Gastrocnemius medialis (tissue), 4 donors: ENCODE results near the gene ACAA2. TPM values are rescaled to one million over a fixed set of nuclear protein-coding genes. Genes with fewer than 3 reads are reported as not detected.
"Not testable (repeated sequence)": the region's sequence is repeated elsewhere in the genome, so short reads cannot be mapped to it uniquely, and the experiment has no call there.

Experiments used
- ATAC-seq, 2 donors: fragments of 150-250 bp; one replicate each; pipeline ENCODE4 v1.9.1; 2016
- DNase-seq, 2 donors: peaks; one replicate each; pipeline ENCODE4 v3.0.0-alpha.2; 2019
- H3K27ac ChIP-seq, 4 donors: fragments of 200-600 bp; sonication (generic); 1 replicate in 1 of 4; 2 replicates in 3 of 4; pipeline ENCODE4 v1.5.1; 2016 to 2018; ENCODE audit warnings: mild to moderate bottlenecking in 2 of 4, moderate library complexity in 1 of 4
- H3K27me3 ChIP-seq, 3 donors: fragments of 200-600 bp; sonication (generic) in 2 of 3; 1 replicate in 1 of 3; 2 replicates in 2 of 3; pipeline versions ENCODE4 v1.5.1 to v1.6.0; 2016 to 2019; ENCODE audit warnings: mild to moderate bottlenecking in 1 of 3, moderate library complexity in 1 of 3
- H3K36me3 ChIP-seq, 2 donors: fragments of 200-600 bp; sonication (generic) in 1 of 2; one replicate each; pipeline ENCODE4 v1.5.1; 2017 to 2018
- H3K4me1 ChIP-seq, 2 donors: fragments of 200-600 bp; sonication (generic) in 1 of 2; one replicate each; pipeline ENCODE4 v1.5.1; 2016 to 2017; ENCODE audit warnings: mild to moderate bottlenecking in 2 of 2
- H3K4me3 ChIP-seq, 4 donors: fragments of 200-600 bp; sonication (generic) in 3 of 4; 1 replicate in 1 of 4; 2 replicates in 3 of 4; pipeline ENCODE4 v1.5.1; 2016 to 2019; ENCODE audit warnings: mild to moderate bottlenecking in 2 of 4
- H3K9me3 ChIP-seq, 3 donors: fragments of 200-600 bp; sonication (generic) in 2 of 3; 1 replicate in 1 of 3; 2 replicates in 2 of 3; pipeline ENCODE4 v1.5.1; 2016 to 2019
- POLR2A ChIP-seq, 2 donors: fragments of 450-650 bp; IDR thresholded peaks; one replicate each; pipeline ENCODE4 v1.6.1; 2017; ENCODE audit warnings: antibody characterized with exemption in 2 of 2, mild to moderate bottlenecking in 2 of 2, moderate library complexity in 2 of 2
- in situ Hi-C, 4 donors: fragments of 200-750 bp; cut with MboI; loops; one replicate each; pipeline versions ENCODE4 v1.15.0 to v1.8.0; 2017; ENCODE audit warnings: low sequenced_read_pairs in 4 of 4
- intact Hi-C: fragments of 100-400 bp; cut with DNase I; formaldehyde crosslinking; loops from one replicate; pipeline ENCODE4 v1.15.1; 2023; ENCODE audit warnings: low total_unique reads
- total RNA-seq, 4 donors: library from RNA; depleted of rRNA; stranded (reverse); fragments of >200 nt; gene quantifications; one replicate each; pipeline versions ENCODE4 v1.1.0 to v1.2.3, GENCODE V29; 2016
- TF ChIP-seq, protein P1 (sequence below), 5 experiments: fragments of 450-650 bp in 3 of 5; fragments of 200-600 bp in 2 of 5; sonication (generic) in 2 of 5; IDR thresholded peaks in 4 of 5; conservative IDR thresholded peaks in 1 of 5; 1 replicate in 4 of 5; 2 replicates in 1 of 5; pipeline ENCODE4 v1.5.1; 2016 to 2019; ENCODE audit warnings: antibody characterized with exemption in 5 of 5, mild to moderate bottlenecking in 3 of 5, moderate library complexity in 3 of 5

ACAA2 gene
- total RNA-seq, 4 donors from 2014 or later: 73.7 to 95.7 (median 79.6) TPM

DNA sequence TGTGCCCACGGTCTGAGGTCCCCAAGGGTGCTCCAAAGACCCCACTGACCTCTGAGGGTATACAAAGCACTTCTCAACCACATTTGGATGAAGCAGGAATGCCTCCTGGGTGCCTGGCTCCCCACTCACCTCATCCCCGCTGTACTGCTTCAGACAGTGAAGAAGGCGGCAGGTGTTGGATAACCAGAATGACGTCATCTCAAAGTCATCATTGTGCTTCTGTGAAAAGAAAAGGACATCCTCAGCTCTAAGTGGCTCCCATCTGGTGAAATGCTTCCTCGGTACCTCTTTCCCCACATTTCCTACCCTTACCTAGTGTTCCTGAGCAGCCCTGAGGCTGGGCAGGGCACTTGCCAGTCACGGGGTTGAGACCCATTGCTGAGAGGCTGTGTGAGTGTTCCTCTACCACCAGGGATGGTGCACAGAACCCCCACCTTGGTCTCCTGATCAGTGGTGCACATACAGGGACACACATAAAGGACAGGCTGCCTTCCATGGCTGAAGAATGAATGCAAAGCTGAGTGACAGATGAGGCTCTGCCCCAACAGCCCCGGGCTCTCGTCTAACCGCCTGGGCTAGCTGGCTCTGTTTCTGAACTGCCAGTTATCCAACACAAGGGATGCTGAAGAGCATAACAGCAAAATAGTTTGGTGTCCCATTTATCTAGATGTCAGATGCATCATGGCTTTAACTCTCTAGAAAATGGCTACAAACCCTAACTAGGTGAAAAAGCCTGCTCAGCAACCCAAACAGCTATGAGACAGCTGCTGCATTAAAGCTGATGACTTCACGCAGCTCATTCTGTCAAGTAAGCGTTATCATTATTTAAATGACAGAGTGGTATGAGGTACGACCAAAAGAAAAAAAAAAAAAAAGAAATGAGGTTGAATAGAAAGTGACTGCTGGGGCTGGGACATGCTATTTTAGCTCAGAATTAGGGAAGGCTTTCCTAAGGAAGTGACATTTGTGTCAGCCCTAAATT lies 28.2 kb upstream of the ACAA2 start:
- Histone ChIP-seq H3K4me1 (peaks cover 5 to 10% of the 10 kb centered on the region in 2 donors), H3K27me3 (no peaks in the 10 kb centered on the region), H3K27ac (no peak overlapping the region), H3K36me3 (no peaks in the 10 kb centered on the region), H3K9me3 (no peaks in the 10 kb centered on the region), H3K4me3 (no peak overlapping the region)
- DNase-seq: no peak
- no peak for ATAC-seq
- intact Hi-C loops (no loop called here), in situ Hi-C loops (no loop called here)
- TF ChIP-seq, protein P1, sequence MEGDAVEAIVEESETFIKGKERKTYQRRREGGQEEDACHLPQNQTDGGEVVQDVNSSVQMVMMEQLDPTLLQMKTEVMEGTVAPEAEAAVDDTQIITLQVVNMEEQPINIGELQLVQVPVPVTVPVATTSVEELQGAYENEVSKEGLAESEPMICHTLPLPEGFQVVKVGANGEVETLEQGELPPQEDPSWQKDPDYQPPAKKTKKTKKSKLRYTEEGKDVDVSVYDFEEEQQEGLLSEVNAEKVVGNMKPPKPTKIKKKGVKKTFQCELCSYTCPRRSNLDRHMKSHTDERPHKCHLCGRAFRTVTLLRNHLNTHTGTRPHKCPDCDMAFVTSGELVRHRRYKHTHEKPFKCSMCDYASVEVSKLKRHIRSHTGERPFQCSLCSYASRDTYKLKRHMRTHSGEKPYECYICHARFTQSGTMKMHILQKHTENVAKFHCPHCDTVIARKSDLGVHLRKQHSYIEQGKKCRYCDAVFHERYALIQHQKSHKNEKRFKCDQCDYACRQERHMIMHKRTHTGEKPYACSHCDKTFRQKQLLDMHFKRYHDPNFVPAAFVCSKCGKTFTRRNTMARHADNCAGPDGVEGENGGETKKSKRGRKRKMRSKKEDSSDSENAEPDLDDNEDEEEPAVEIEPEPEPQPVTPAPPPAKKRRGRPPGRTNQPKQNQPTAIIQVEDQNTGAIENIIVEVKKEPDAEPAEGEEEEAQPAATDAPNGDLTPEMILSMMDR (IDR thresholded peaks at IDR 0.05 in 4 of 5, conservative IDR thresholded peaks at IDR 0.05 in 1 of 5): no peak
- TF ChIP-seq POLR2A (IDR thresholded peaks at IDR 0.05): no peak

DNA sequence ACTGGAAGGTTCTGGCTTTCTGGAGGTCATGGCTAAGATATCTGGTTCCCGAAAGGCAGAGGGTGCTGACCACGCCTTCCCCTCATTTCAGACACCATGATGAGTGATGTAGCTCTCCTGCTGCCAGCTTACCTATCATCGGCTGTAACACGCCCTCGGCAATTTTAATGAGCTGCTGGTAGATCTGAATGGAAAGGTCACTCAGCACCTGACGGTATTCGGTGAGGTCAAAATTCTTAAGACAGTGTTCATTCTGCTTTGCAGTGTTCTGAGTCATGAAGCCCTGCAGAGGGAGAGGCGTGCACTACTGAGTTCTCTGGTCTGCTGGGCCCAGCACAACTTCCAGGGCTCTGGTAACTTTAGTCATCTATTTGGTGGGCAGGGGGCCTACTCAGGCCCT lies 25.7 kb upstream of the ACAA2 start:
- H3K4me3 ChIP-seq: no peak overlapping the region
- TF ChIP-seq, protein P1 (IDR thresholded peaks at IDR 0.05 in 4 of 5, conservative IDR thresholded peaks at IDR 0.05 in 1 of 5): no peak
- no peak for TF ChIP-seq POLR2A (IDR thresholded peaks at IDR 0.05)
- intact Hi-C loops: no loop called here
- H3K9me3 ChIP-seq: no peaks in the 10 kb centered on the region
- H3K36me3 ChIP-seq: no peaks in the 10 kb centered on the region
- no peak overlapping the region for H3K27ac ChIP-seq
- in situ Hi-C loops: no loop called here
- ATAC-seq: no peak
- no peaks in the 10 kb centered on the region for H3K27me3 ChIP-seq
- no peak for DNase-seq
- peaks cover 2 to 6% of the 10 kb centered on the region in 2 donors for H3K4me1 ChIP-seq

GRCh38 chr18:49838381-49838780 lies 25.0 kb upstream of the ACAA2 start:
- Histone ChIP-seq H3K9me3 (no peaks in the 10 kb centered on the region), H3K36me3 (no peaks in the 10 kb centered on the region), H3K27ac (no peak overlapping the region), H3K27me3 (no peaks in the 10 kb centered on the region), H3K4me3 (no peak overlapping the region), H3K4me1 (no peaks in the 10 kb centered on the region)
- no peak for TF ChIP-seq POLR2A (IDR thresholded peaks at IDR 0.05)
- TF ChIP-seq, protein P1 (IDR thresholded peaks at IDR 0.05 in 4 of 5, conservative IDR thresholded peaks at IDR 0.05 in 1 of 5): no peak
- ATAC-seq (no peak), DNase-seq (no peak)
- intact Hi-C loops: no loop called here
- in situ Hi-C loops: no loop called here

DNA sequence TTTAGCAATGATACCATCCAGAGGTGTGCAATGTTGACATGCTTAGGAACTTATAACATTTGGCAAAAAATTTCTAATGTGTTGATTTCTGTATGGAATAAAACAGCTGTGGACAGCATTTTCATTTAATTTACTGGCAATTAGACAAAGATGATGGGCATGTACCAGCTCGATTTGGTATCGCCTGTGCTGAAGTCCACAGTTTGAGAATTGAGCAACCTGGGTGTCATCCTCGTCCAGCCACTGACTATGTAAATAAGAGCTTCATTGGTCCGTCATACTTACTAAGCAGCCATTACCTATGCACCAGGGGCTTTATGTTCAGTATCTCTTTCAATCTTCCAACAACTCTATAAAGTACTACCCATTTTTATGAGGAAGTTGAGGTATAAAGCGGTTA lies 24.6 kb upstream of the ACAA2 start:
- intact Hi-C loops: no loop called here
- Histone ChIP-seq H3K27me3 (no peaks in the 10 kb centered on the region), H3K36me3 (no peaks in the 10 kb centered on the region), H3K4me3 (no peak overlapping the region), H3K9me3 (no peaks in the 10 kb centered on the region), H3K27ac (no peak overlapping the region), H3K4me1 (no peaks in the 10 kb centered on the region)
- DNase-seq: no peak
- in situ Hi-C loops: no loop called here
- no peak for ATAC-seq
- TF ChIP-seq, protein P1 (IDR thresholded peaks at IDR 0.05 in 4 of 5, conservative IDR thresholded peaks at IDR 0.05 in 1 of 5): no peak
- TF ChIP-seq POLR2A (IDR thresholded peaks at IDR 0.05): no peak

GRCh38 chr18:49837316-49837835 lies 24.0 kb upstream of the ACAA2 start:
- H3K27me3 ChIP-seq, in situ Hi-C loops, ATAC-seq, H3K4me3 ChIP-seq, H3K4me1 ChIP-seq, intact Hi-C loops, DNase-seq, H3K9me3 ChIP-seq, H3K27ac ChIP-seq, H3K36me3 ChIP-seq: not testable (repeated sequence)
